Breast epithelium (tissue), 4 donors: ENCODE results near the gene DHRS13. TPM values are rescaled to one million over a fixed set of nuclear protein-coding genes. Genes with fewer than 3 reads are reported as not detected.

Source experiments
- DNase-seq, 2 donors: peaks; one replicate each; pipeline ENCODE4 v3.0.0-alpha.2; 2019; ENCODE audit warnings: low spot score in 2 of 2
- H3K27ac ChIP-seq, 2 donors: fragments of 200-600 bp; sonication (generic) in 1 of 2; one replicate each; pipeline ENCODE4 v1.5.1; 2016 to 2019; ENCODE audit warnings: mild to moderate bottlenecking in 1 of 2
- H3K27me3 ChIP-seq, 2 donors: fragments of 200-600 bp; sonication (generic) in 1 of 2; one replicate each; pipeline versions ENCODE4 v1.5.1 to v1.6.0; 2017 to 2019; ENCODE audit warnings: control low read depth in 1 of 2, mild to moderate bottlenecking in 1 of 2
- H3K36me3 ChIP-seq: fragments of 200-600 bp; one replicate; pipeline ENCODE4 v1.5.1; 2019
- H3K4me1 ChIP-seq, 2 donors: fragments of 200-600 bp; sonication (generic); one replicate each; pipeline ENCODE4 v1.5.1; 2016 to 2019; ENCODE audit warnings: control low read depth in 1 of 2
- H3K4me3 ChIP-seq, 3 donors: fragments of 200-600 bp; sonication (generic); 1 replicate in 2 of 3; 2 replicates in 1 of 3; pipeline ENCODE4 v1.5.1; 2016 to 2019; ENCODE audit warnings: mild to moderate bottlenecking in 3 of 3, moderate library complexity in 2 of 3
- H3K9me3 ChIP-seq, 2 donors: fragments of 200-600 bp; sonication (generic) in 1 of 2; one replicate each; pipeline ENCODE4 v1.5.1; 2016 to 2019; ENCODE audit warnings: control low read depth in 1 of 2
- POLR2A ChIP-seq: fragments of 450-650 bp; IDR thresholded peaks from one replicate; pipeline ENCODE4 v1.6.1; 2016; ENCODE audit warnings: antibody characterized with exemption, mild to moderate bottlenecking, moderate library complexity
- POLR2AphosphoS5 ChIP-seq, 3 donors: sonication (generic); formaldehyde crosslinking; IDR thresholded peaks; one replicate each; pipeline ENCODE4 v1.6.1; 2017; ENCODE audit warnings: antibody characterized with exemption in 3 of 3
- intact Hi-C: fragments of 100-400 bp; cut with DNase I; formaldehyde crosslinking; loops from one replicate; pipeline ENCODE4 v1.15.1; 2023; ENCODE audit warnings: low total_unique reads
- total RNA-seq, 3 donors: library from RNA; depleted of rRNA; stranded (reverse); fragments of >200 nt; gene quantifications; one replicate each; pipeline ENCODE4 v1.1.0, GENCODE V29; 2016
- TF ChIP-seq, protein P1 (sequence below), 3 donors: fragments of 450-650 bp; IDR thresholded peaks; one replicate each; pipeline ENCODE4 v1.5.1; 2016 to 2017; ENCODE audit warnings: antibody characterized with exemption in 3 of 3, mild to moderate bottlenecking in 3 of 3, moderate library complexity in 3 of 3

The DHRS13 gene
- total RNA-seq, 3 donors from 2014 or later: 3.2 to 20.6 (median 14.2) TPM

DNA sequence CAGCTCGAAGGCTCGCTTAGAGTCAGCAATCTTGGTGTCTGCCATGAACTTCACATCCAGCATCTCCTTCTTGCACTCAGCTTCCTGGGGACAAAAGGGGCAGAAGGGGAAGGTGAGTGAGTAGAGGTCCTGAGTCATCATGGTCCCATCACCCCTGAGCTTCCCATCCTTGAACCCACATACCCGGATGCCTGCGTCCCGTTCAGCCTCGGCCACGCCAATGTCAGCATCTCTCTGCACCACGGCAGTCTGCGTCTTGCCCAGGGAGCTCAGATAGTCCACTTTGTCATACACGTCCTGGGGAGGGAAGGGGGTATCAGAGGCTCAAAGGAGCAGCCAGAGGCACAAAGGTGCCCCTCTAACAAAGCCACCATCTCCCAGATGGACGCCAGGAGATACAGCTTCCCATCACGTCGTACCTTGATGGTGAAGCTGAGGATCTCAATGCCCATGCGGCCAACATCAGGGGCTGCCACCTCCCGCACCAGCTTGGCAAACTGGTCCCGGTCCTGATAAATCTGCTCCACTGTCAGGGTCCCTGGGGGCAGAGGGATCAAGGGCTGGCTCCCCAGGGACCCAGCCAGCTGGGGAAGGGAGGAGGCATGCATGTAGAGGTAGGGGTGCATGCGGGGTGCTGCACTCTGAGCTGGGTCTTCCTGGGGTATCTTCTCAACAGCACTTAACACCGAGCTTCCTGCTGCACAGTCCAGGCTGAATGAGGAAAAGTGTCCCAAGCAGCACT, 20.6 kb downstream of the DHRS13 start:
- Histone ChIP-seq H3K4me3 (no peak overlapping the region), H3K4me1 (no peaks in the 10 kb centered on the region), H3K36me3 (peaks cover 18% of the 10 kb centered on the region), H3K9me3 (no peaks in the 10 kb centered on the region), H3K27ac (no peak overlapping the region), H3K27me3 (no peaks in the 10 kb centered on the region)
- intact Hi-C loops: no loop called here
- DNase-seq: no peak
- TF ChIP-seq POLR2A: no peak

DNA sequence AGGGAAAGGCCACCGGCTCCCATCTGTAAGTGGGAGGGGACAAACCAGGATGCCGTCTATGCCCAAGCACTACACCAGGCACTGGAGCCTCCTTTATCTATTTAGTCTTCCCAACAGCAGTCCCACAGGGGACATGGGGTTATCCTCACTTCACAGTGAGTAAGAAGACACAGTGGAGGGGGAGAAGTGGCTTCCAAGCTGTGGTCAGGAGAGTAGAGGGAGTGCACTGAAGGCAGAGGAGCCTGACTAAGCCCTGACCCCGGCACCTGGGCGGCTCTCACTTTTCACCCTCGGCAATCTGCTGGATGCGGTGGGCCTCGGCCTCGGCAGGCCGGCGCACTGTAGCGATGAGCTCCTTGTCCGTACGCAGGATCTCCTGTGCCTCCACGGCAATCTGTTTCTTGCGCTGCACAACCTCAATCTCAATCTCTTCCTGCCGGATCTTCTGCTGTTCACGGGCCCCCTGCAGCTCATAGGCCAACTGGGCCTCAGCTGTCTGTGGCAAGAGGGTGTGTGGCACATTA, 21.3 kb downstream of the DHRS13 start:
- TF ChIP-seq, protein P1, sequence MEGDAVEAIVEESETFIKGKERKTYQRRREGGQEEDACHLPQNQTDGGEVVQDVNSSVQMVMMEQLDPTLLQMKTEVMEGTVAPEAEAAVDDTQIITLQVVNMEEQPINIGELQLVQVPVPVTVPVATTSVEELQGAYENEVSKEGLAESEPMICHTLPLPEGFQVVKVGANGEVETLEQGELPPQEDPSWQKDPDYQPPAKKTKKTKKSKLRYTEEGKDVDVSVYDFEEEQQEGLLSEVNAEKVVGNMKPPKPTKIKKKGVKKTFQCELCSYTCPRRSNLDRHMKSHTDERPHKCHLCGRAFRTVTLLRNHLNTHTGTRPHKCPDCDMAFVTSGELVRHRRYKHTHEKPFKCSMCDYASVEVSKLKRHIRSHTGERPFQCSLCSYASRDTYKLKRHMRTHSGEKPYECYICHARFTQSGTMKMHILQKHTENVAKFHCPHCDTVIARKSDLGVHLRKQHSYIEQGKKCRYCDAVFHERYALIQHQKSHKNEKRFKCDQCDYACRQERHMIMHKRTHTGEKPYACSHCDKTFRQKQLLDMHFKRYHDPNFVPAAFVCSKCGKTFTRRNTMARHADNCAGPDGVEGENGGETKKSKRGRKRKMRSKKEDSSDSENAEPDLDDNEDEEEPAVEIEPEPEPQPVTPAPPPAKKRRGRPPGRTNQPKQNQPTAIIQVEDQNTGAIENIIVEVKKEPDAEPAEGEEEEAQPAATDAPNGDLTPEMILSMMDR (IDR thresholded peaks at IDR 0.05): no peak
- TF ChIP-seq POLR2A (no peak), POLR2AphosphoS5 (IDR thresholded peaks at IDR 0.05) (no peak)
- Histone ChIP-seq H3K27me3 (no peaks in the 10 kb centered on the region), H3K27ac (no peak overlapping the region), H3K4me1 (no peaks in the 10 kb centered on the region), H3K4me3 (no peak overlapping the region), H3K36me3 (peaks cover 18% of the 10 kb centered on the region), H3K9me3 (no peaks in the 10 kb centered on the region)
- intact Hi-C loops: no loop called here
- no peak for DNase-seq

DNA sequence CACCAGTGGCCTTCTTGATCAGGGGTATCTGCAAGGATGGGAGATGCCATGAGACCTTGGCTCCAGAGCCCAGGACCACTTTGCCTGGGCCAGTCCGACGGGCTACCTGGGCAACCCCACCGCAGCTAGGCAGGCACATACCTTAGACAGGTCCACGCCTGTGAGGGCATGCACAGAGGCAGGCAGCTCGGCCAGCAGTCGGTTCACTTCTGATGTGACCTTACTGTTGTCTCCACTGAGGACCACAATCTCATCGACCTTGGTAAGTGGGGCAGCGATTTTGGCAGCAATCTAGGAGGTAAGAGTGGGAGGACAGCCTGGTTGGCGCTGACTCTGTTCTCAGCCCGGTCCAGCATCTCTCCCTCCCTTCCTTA, 22.3 kb downstream of the DHRS13 start:
- DNase-seq: no peak
- H3K9me3 ChIP-seq: no peaks in the 10 kb centered on the region
- TF ChIP-seq POLR2A (no peak), POLR2AphosphoS5 (IDR thresholded peaks at IDR 0.05) (no peak)
- TF ChIP-seq, protein P1 (IDR thresholded peaks at IDR 0.05): no peak
- peaks cover 18% of the 10 kb centered on the region for H3K36me3 ChIP-seq
- intact Hi-C loops: no loop called here
- no peaks in the 10 kb centered on the region for H3K27me3 ChIP-seq
- no peak overlapping the region for H3K27ac ChIP-seq
- H3K4me3 ChIP-seq: no peak overlapping the region
- no peaks in the 10 kb centered on the region for H3K4me1 ChIP-seq

DNA sequence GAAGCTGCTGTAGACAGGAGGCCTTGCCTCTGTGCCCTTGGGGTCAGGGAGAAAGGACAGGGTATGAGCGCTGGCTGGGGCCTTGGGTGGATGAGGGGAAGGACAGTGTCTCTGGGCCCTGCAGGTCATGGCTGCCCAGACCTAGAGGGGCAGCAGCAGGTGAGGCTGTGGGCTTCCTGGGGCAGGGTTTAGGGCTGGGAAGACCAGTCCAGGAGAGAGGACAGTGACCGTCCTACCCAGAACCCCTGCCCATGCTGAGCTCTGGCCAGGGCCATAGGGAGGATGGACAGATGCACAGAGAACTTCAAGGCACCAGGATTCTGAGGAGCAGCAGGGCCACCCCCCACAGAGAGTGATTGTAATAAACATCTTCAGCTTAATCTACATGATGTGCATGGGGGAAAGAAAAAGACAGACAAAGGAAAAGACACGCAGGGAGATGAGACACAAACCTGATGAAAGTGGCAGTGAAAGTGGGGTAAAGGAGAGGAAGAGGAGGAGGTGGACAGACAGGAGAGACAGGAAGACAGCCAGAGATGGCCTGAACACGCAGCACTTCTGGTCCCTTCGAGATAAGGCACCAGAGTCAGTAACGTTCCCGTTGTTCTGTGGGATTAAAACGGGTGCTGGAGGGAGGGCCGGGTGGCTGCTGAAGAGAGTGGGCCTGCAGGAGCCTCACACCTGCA, 22.9 kb downstream of the DHRS13 start:
- Histone ChIP-seq H3K36me3 (peaks cover 18% of the 10 kb centered on the region), H3K9me3 (no peaks in the 10 kb centered on the region), H3K4me1 (no peaks in the 10 kb centered on the region), H3K27ac (no peak overlapping the region), H3K27me3 (no peaks in the 10 kb centered on the region), H3K4me3 (no peak overlapping the region)
- intact Hi-C loops: no loop called here
- no peak for DNase-seq
- TF ChIP-seq, protein P1 (IDR thresholded peaks at IDR 0.05): no peak
- no peak for TF ChIP-seq POLR2A
- TF ChIP-seq POLR2AphosphoS5 (IDR thresholded peaks at IDR 0.05): no peak

DNA sequence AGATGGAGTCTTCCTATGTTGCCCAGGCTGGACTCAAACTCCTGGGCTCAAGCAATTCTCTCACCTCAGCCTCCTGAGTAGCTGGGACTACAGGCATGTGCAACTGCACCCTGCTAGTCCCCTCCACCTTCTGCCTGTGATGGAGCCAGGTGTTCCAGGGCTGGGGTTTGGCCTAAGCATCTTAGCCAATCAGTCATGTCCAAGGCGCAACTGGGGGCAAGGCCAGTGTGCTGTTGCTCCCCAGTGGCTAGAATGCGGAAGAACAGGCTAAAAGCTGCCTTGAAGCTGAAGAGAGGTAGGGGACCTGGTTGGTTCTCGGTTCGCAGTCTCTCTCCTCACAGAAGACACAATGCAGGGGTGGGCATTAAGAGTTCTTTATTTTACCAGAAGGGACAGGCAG, 23.9 kb downstream of the DHRS13 start:
- no peak for TF ChIP-seq POLR2A
- Histone ChIP-seq H3K4me3 (no peak overlapping the region), H3K36me3 (peaks cover 18% of the 10 kb centered on the region), H3K27ac (no peak overlapping the region), H3K27me3 (no peaks in the 10 kb centered on the region), H3K9me3 (no peaks in the 10 kb centered on the region), H3K4me1 (no peaks in the 10 kb centered on the region)
- DNase-seq: no peak
- intact Hi-C loops: no loop called here
